SK-N-SH treated with all-trans-retinoic acid at 6 μM for 48 hours (cell line): ENCODE data around the gene VAPA.

Experiments
- ATAC-seq: fragments of 200-7000 bp; cut with Tn5 transposase; 3 replicates; pipeline ENCODE4 v1.9.1; 2020; ENCODE audit warnings: mild to moderate bottlenecking, moderate library complexity
- BACH2 ChIP-seq: fragments of 250-450 bp; sonication (Bioruptor Pico); IDR thresholded peaks from 2 replicates; pipeline ENCODE4 v1.9.0; 2021; ENCODE audit warnings: mild to moderate bottlenecking, borderline replicate concordance
- CSDC2 ChIP-seq: fragments of 250-450 bp; sonication (Bioruptor Pico); IDR thresholded peaks from 2 replicates; pipeline ENCODE4 v1.5.0; 2020; ENCODE audit warnings: mild to moderate bottlenecking, moderate library complexity
- GLIS3 ChIP-seq: fragments of 250-450 bp; sonication (Bioruptor Pico); IDR thresholded peaks from 2 replicates; pipeline ENCODE4 v1.5.0; 2020; ENCODE audit warnings: mild to moderate bottlenecking, moderate library complexity
- ISL1 ChIP-seq: fragments of 250-450 bp; sonication (Bioruptor Pico); IDR thresholded peaks from 2 replicates; pipeline ENCODE4 v2.1.2; 2022; ENCODE audit warnings: mild to moderate bottlenecking, moderate library complexity
- OSR1 ChIP-seq: fragments of 250-450 bp; sonication (Bioruptor Pico); IDR thresholded peaks from 2 replicates; pipeline ENCODE4 v1.8.0; 2022; ENCODE audit warnings: moderate library complexity, mild to moderate bottlenecking, inconsistent platforms
- PPARA ChIP-seq: fragments of 250-450 bp; sonication (Bioruptor Pico); IDR thresholded peaks from 2 replicates; pipeline ENCODE4 v1.5.0; 2020; ENCODE audit warnings: mild to moderate bottlenecking, borderline replicate concordance
- RARB ChIP-seq: fragments of 250-450 bp; sonication (Bioruptor Pico); IDR thresholded peaks from 2 replicates; pipeline ENCODE4 v1.8.0; 2021; ENCODE audit warnings: mild to moderate bottlenecking, moderate library complexity
- SNAI2 ChIP-seq: fragments of 250-450 bp; sonication (Bioruptor Pico); IDR thresholded peaks from 2 replicates; pipeline ENCODE4 v1.5.0; 2020; ENCODE audit warnings: mild to moderate bottlenecking, moderate library complexity
- TCF4 ChIP-seq: fragments of 250-450 bp; sonication (Bioruptor Pico); IDR thresholded peaks from 2 replicates; pipeline ENCODE4 v1.8.0; 2021; ENCODE audit warnings: mild to moderate bottlenecking, moderate library complexity, borderline replicate concordance
- TOX ChIP-seq: fragments of 250-450 bp; sonication (Bioruptor Pico); IDR thresholded peaks from 2 replicates; pipeline ENCODE4 v1.8.0; 2021; ENCODE audit warnings: mild to moderate bottlenecking, moderate library complexity, borderline replicate concordance
- ZC3H10 ChIP-seq: fragments of 250-450 bp; sonication (Bioruptor Pico); IDR thresholded peaks from 2 replicates; pipeline ENCODE4 v1.5.1; 2021; ENCODE audit warnings: mild to moderate bottlenecking, moderate library complexity
- ZFP3 ChIP-seq: fragments of 250-450 bp; sonication (Bioruptor Pico); IDR thresholded peaks from 2 replicates; pipeline ENCODE4 v1.5.0; 2020; ENCODE audit warnings: mild to moderate bottlenecking, moderate library complexity
- ZFP30 ChIP-seq: fragments of 450-650 bp; formaldehyde crosslinking; IDR thresholded peaks from 2 replicates; pipeline ENCODE4 v1.5.0; 2022; ENCODE audit warnings: mild to moderate bottlenecking, moderate library complexity
- ZNF565 ChIP-seq: fragments of 450-650 bp; formaldehyde crosslinking; conservative IDR thresholded peaks from 2 replicates; pipeline ENCODE4 v1.5.0; 2020; ENCODE audit warnings: low read depth, mild to moderate bottlenecking, moderate library complexity
- ZNF70 ChIP-seq: fragments of 450-650 bp; formaldehyde crosslinking; IDR thresholded peaks from 2 replicates; pipeline ENCODE4 v1.5.0; 2020; ENCODE audit warnings: mild to moderate bottlenecking, moderate library complexity
- ZNF8 ChIP-seq: fragments of 450-650 bp; formaldehyde crosslinking; IDR thresholded peaks from 2 replicates; pipeline ENCODE4 v1.5.0; 2020; ENCODE audit warnings: mild to moderate bottlenecking, moderate library complexity
- TF ChIP-seq, protein P1 (sequence below): fragments of 250-450 bp; sonication (Bioruptor Pico); IDR thresholded peaks from 2 replicates; pipeline ENCODE4 v1.8.0; 2021; ENCODE audit warnings: low read depth, mild to moderate bottlenecking, moderate library complexity, borderline replicate concordance
- TF ChIP-seq, protein P2 (sequence below): fragments of 250-450 bp; sonication (Bioruptor Pico); IDR thresholded peaks from 2 replicates; pipeline ENCODE4 v1.5.1; 2021; ENCODE audit warnings: mild to moderate bottlenecking, moderate library complexity
- TF ChIP-seq, protein P3 (sequence below): fragments of 250-450 bp; sonication (Bioruptor Pico); IDR thresholded peaks from 2 replicates; pipeline ENCODE4 v1.5.0; 2020; ENCODE audit warnings: mild to moderate bottlenecking, moderate library complexity
- TF ChIP-seq, protein P4 (sequence below): fragments of 250-450 bp; sonication (Bioruptor Pico); IDR thresholded peaks from 2 replicates; pipeline ENCODE4 v1.8.0; 2020; ENCODE audit warnings: mild to moderate bottlenecking, moderate library complexity, borderline replicate concordance
- TF ChIP-seq, protein P5 (sequence below): fragments of 250-450 bp; sonication (Bioruptor Pico); IDR thresholded peaks from 2 replicates; pipeline ENCODE4 v1.5.1; 2020; ENCODE audit warnings: low read depth, mild to moderate bottlenecking, moderate library complexity

The VAPA gene

DNA sequence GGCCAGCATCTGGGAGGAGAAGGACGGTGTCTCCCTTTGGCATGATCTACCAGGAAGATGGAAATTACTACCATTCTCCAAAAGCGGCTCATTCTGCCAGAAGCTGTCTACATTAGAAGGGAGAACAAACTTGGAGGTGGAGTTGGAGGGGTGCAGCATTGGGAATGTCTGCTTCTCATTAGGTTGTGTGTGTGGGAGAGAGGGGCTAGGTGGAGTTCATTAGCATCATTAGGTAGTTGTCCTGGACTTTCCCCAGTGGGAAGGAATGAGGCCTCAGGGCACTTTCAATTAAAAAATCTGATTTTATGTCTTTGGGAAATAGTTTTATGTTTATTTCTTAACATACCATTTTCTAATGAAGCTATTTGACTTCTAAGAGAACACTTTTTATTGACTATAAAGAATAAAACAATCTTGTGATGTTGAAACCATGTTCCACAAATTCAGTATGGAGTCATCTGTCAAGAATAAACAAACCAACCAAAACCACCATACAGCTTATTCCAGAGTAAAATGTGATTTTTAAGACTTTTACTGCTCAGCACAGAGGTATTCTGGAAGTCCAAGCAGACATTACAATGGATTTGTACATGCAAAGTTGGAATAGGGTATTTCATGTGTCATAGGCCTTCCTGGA, 60.6 kb downstream of the VAPA start:
- TF ChIP-seq BACH2, result no peak
- no peak for TF ChIP-seq ZC3H10 (CRISPR knock-in tag)
- TF ChIP-seq, protein P1, sequence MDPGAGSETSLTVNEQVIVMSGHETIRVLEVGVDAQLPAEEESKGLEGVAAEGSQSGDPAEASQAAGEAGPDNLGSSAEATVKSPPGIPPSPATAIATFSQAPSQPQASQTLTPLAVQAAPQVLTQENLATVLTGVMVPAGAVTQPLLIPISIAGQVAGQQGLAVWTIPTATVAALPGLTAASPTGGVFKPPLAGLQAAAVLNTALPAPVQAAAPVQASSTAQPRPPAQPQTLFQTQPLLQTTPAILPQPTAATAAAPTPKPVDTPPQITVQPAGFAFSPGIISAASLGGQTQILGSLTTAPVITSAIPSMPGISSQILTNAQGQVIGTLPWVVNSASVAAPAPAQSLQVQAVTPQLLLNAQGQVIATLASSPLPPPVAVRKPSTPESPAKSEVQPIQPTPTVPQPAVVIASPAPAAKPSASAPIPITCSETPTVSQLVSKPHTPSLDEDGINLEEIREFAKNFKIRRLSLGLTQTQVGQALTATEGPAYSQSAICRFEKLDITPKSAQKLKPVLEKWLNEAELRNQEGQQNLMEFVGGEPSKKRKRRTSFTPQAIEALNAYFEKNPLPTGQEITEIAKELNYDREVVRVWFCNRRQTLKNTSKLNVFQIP (CRISPR knock-in tag), result no peak
- no peak for TF ChIP-seq TCF4
- no peak for TF ChIP-seq ZFP30 (CRISPR knock-in tag)
- TF ChIP-seq SNAI2 (CRISPR knock-in tag), result no peak
- no peak for TF ChIP-seq ZNF565 (CRISPR knock-in tag)
- TF ChIP-seq, protein P2, sequence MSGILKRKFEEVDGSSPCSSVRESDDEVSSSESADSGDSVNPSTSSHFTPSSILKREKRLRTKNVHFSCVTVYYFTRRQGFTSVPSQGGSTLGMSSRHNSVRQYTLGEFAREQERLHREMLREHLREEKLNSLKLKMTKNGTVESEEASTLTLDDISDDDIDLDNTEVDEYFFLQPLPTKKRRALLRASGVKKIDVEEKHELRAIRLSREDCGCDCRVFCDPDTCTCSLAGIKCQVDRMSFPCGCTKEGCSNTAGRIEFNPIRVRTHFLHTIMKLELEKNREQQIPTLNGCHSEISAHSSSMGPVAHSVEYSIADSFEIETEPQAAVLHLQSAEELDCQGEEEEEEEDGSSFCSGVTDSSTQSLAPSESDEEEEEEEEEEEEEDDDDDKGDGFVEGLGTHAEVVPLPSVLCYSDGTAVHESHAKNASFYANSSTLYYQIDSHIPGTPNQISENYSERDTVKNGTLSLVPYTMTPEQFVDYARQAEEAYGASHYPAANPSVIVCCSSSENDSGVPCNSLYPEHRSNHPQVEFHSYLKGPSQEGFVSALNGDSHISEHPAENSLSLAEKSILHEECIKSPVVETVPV (CRISPR knock-in tag), result no peak
- TF ChIP-seq, protein P3, sequence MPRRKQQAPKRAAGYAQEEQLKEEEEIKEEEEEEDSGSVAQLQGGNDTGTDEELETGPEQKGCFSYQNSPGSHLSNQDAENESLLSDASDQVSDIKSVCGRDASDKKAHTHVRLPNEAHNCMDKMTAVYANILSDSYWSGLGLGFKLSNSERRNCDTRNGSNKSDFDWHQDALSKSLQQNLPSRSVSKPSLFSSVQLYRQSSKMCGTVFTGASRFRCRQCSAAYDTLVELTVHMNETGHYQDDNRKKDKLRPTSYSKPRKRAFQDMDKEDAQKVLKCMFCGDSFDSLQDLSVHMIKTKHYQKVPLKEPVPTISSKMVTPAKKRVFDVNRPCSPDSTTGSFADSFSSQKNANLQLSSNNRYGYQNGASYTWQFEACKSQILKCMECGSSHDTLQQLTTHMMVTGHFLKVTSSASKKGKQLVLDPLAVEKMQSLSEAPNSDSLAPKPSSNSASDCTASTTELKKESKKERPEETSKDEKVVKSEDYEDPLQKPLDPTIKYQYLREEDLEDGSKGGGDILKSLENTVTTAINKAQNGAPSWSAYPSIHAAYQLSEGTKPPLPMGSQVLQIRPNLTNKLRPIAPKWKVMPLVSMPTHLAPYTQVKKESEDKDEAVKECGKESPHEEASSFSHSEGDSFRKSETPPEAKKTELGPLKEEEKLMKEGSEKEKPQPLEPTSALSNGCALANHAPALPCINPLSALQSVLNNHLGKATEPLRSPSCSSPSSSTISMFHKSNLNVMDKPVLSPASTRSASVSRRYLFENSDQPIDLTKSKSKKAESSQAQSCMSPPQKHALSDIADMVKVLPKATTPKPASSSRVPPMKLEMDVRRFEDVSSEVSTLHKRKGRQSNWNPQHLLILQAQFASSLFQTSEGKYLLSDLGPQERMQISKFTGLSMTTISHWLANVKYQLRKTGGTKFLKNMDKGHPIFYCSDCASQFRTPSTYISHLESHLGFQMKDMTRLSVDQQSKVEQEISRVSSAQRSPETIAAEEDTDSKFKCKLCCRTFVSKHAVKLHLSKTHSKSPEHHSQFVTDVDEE (CRISPR knock-in tag), result no peak
- no peak for TF ChIP-seq ISL1
- no peak for TF ChIP-seq TOX (CRISPR knock-in tag)
- TF ChIP-seq ZFP3, result no peak
- TF ChIP-seq OSR1 (CRISPR knock-in tag), result no peak
- TF ChIP-seq GLIS3 (CRISPR knock-in tag), result no peak
- TF ChIP-seq PPARA, result no peak
- TF ChIP-seq ZNF70 (CRISPR knock-in tag), result no peak
- TF ChIP-seq ZNF8, result no peak
- TF ChIP-seq, protein P4, sequence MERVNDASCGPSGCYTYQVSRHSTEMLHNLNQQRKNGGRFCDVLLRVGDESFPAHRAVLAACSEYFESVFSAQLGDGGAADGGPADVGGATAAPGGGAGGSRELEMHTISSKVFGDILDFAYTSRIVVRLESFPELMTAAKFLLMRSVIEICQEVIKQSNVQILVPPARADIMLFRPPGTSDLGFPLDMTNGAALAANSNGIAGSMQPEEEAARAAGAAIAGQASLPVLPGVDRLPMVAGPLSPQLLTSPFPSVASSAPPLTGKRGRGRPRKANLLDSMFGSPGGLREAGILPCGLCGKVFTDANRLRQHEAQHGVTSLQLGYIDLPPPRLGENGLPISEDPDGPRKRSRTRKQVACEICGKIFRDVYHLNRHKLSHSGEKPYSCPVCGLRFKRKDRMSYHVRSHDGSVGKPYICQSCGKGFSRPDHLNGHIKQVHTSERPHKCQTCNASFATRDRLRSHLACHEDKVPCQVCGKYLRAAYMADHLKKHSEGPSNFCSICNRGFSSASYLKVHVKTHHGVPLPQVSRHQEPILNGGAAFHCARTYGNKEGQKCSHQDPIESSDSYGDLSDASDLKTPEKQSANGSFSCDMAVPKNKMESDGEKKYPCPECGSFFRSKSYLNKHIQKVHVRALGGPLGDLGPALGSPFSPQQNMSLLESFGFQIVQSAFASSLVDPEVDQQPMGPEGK, result no peak
- no peak for TF ChIP-seq RARB (CRISPR knock-in tag)
- TF ChIP-seq, protein P5, sequence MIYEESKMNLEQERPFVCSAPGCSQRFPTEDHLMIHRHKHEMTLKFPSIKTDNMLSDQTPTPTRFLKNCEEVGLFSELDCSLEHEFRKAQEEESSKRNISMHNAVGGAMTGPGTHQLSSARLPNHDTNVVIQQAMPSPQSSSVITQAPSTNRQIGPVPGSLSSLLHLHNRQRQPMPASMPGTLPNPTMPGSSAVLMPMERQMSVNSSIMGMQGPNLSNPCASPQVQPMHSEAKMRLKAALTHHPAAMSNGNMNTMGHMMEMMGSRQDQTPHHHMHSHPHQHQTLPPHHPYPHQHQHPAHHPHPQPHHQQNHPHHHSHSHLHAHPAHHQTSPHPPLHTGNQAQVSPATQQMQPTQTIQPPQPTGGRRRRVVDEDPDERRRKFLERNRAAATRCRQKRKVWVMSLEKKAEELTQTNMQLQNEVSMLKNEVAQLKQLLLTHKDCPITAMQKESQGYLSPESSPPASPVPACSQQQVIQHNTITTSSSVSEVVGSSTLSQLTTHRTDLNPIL (CRISPR knock-in tag), result no peak
- TF ChIP-seq, all 23 proteins: peak for 0
- no peak for ATAC-seq

DNA sequence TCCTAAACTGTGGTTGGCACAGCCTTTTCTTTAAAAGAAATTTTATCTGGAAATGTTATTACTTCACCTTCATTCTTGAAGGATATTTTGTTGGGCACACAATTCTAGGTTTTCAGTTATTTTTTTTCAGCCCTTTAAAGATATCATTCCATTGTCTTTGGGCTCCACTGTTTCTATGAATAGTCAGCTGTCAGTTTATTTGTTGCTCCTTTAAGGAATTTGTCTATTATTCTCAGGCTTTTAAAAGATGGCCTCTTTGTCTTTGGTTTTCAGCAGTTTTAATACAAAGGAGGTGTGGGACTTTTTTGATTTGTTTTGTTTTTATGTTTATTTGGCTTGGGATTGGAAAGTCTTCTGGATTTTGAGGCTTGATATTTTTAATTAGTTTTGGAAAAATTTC, 61.8 kb downstream of the VAPA start:
- ATAC-seq, result no peak
- TF ChIP-seq, protein P2 (CRISPR knock-in tag), result no peak
- TF ChIP-seq GLIS3 (CRISPR knock-in tag) (no peak), ZFP3 (no peak), BACH2 (no peak), ZNF8 (no peak), RARB (CRISPR knock-in tag) (no peak), ZC3H10 (CRISPR knock-in tag) (no peak), PPARA (no peak), CSDC2 (CRISPR knock-in tag) (no peak), ZNF70 (CRISPR knock-in tag) (no peak), OSR1 (CRISPR knock-in tag) (no peak)
- TF ChIP-seq, protein P3 (CRISPR knock-in tag), result no peak
